Stimulated activated CD8-positive, alpha-beta memory T cell treated with anti-CD3 and anti-CD28 coated beads, Interleukin-12 subunit alpha, Interleukin-12 subunit beta, amount 100 ng/mL, for 4 hours (primary cell): Measurements from ENCODE around the gene FGF22.

Experiments used
- DNase-seq: peaks from one replicate; pipeline ENCODE4 v3.0.0-alpha.2; 2020; ENCODE audit warnings: low read depth

The FGF22 gene

GRCh38 chr19:680287-681028 is 40.8 kb downstream of the FGF22 start:
- DNase-seq: peak; percentile 99

GRCh38 chr19:681029-682019 is 41.6 kb downstream of the FGF22 start:
- no peak for DNase-seq

- no peak for DNase-seq
These were observed 43.1 kb downstream of the FGF22 start for GRCh38 chr19:682678-683320.

- DNase-seq: no peak
These were observed 45.8 kb downstream of the FGF22 start for GRCh38 chr19:685454-685931.

GRCh38 chr19:686589-687297 is 47.1 kb downstream of the FGF22 start:
- no peak for DNase-seq

GRCh38 chr19:687569-688166 is 48.0 kb downstream of the FGF22 start:
- no peak for DNase-seq

GRCh38 chr19:688214-688613 is 48.5 kb downstream of the FGF22 start:
- DNase-seq: no peak

GRCh38 chr19:688992-689391 is 49.3 kb downstream of the FGF22 start:
- no peak for DNase-seq

- no peak for DNase-seq
These were observed 50.5 kb downstream of the FGF22 start for GRCh38 chr19:690203-690602.
